IMR-90 (cell line): ENCODE measurements around the gene CFL2.

ENCODE experiments used
- CTCF ChIP-seq: conservative IDR thresholded peaks from 2 replicates; pipeline ENCODE4 v1.5.1; 2012; ENCODE audit warnings: mild to moderate bottlenecking, low read depth, low read length, improper control_type of control experiment
- MAZ ChIP-seq: IDR thresholded peaks from 2 replicates; pipeline ENCODE4 v1.6.1; 2012; ENCODE audit warnings: low read depth, mild to moderate bottlenecking, low read length, improper control_type of control experiment, moderate library complexity, borderline replicate concordance
- TF ChIP-seq, protein P1 (sequence below): fragments of 150-350 bp; IDR thresholded peaks from 2 replicates; pipeline ENCODE4 v1.6.1; 2016; ENCODE audit warnings: low read depth, mild to moderate bottlenecking, low read length, moderate library complexity, borderline replicate concordance

DNA sequence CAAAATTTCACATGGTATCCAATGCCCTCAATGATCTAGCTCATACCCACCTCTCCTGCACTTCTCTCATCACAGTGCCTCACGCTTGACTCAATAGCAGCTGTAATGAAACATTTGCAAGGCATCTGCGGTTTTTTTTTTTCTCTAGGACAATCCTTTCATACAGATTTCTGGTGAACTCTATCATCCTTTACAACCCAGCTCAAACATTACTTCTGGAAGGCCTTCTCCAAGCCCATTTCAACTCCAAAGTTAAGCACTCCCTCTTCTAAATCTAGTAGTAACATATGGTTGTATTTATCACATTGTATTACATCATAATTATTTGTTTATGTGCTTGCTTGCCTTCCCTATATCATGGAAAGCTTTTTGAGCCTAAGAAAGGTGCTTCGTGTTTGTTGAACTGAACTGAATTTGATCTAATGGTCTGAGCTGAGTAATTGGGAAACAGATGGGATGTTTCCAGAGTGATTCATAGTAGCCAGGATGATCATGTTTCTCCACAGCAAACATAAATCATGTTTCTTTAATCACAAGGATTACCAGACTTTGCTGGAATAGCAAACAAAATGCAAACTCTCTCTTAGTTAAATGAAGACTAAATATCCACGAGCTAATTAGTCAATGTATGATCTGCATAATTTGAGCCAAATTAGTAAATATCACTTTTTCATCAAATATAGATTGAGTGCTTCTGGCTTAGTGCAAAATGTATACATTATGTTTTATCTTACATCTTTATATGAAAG is 14.3 kb downstream of the CFL2 start:
- no peak for TF ChIP-seq CTCF
- no peak for TF ChIP-seq MAZ
- TF ChIP-seq, protein P1, sequence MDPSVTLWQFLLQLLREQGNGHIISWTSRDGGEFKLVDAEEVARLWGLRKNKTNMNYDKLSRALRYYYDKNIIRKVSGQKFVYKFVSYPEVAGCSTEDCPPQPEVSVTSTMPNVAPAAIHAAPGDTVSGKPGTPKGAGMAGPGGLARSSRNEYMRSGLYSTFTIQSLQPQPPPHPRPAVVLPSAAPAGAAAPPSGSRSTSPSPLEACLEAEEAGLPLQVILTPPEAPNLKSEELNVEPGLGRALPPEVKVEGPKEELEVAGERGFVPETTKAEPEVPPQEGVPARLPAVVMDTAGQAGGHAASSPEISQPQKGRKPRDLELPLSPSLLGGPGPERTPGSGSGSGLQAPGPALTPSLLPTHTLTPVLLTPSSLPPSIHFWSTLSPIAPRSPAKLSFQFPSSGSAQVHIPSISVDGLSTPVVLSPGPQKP, result no peak
